IMR-90 (cell line): ENCODE results near the gene DLL1. TPM values are rescaled to one million over a fixed set of nuclear protein-coding genes. Genes with fewer than 3 reads are reported as not detected.

Source experiments
- ATAC-seq: fragments of 200-7000 bp; cut with Tn5 transposase; 2 replicates; pipeline ENCODE4 v1.9.1; 2020; ENCODE audit warnings: low read depth, mild to moderate bottlenecking, moderate library complexity
- BruUV-seq: library from RNA; stranded (reverse); fragments of 400-500 nt; replicated peaks from 2 replicates; lab custom pipeline; 2021; lab: Mats Ljungman, UMichigan
- CTCF ChIA-PET: fragments of 300-600 bp; formaldehyde crosslinking; extraction: SDS; loops from one replicate; lab custom pipeline; 2021; ENCODE audit warnings: antibody characterized with exemption; lab: Yijun Ruan, JAX
- POLR2A ChIA-PET: fragments of 300-600 bp; sonication (Branson Sonifier 250); formaldehyde crosslinking; loops from one replicate; lab custom pipeline; 2022; ENCODE audit warnings: antibody characterized with exemption; ENCODE audit not compliant: unreplicated experiment; lab: Charles Lee
- DNase-seq: peaks from one replicate; pipeline ENCODE4 v3.0.0; 2013
- H2AFZ ChIP-seq: replicated peaks from 2 replicates; pipeline ENCODE3; 2013; ENCODE audit warnings: low read length, mild to moderate bottlenecking; ENCODE audit not compliant: poor library complexity
- H2AK5ac ChIP-seq: 2 replicates; pipeline ENCODE4 v1.6.1; 2013; ENCODE audit warnings: low read depth, low read length, inconsistent platforms
- H2AK9ac ChIP-seq: replicated peaks from 2 replicates; pipeline ENCODE3; 2013; ENCODE audit warnings: mild to moderate bottlenecking, low read depth, low read length, moderate library complexity; ENCODE audit not compliant: poor library complexity
- H2BK120ac ChIP-seq: 2 replicates; pipeline ENCODE4 v1.6.1; 2013; ENCODE audit warnings: low read depth, low read length, inconsistent platforms
- H2BK15ac ChIP-seq: 3 replicates; pipeline ENCODE4 v1.6.1; 2013; ENCODE audit warnings: low read depth, low read length, inconsistent platforms
- H2BK20ac ChIP-seq: 2 replicates; pipeline ENCODE4 v1.6.1; 2013; ENCODE audit warnings: low read depth, mild to moderate bottlenecking, inconsistent platforms, low read length, moderate library complexity
- H2BK5ac ChIP-seq: 2 replicates; pipeline ENCODE4 v1.6.1; 2013; ENCODE audit warnings: mild to moderate bottlenecking, low read depth, low read length, inconsistent platforms; ENCODE audit not compliant: poor library complexity, severe bottlenecking
- H3K14ac ChIP-seq: replicated peaks from 2 replicates; pipeline ENCODE4 v1.6.1; 2013; ENCODE audit warnings: low read depth, low read length, inconsistent platforms
- H3K18ac ChIP-seq: 2 replicates; pipeline ENCODE4 v1.6.1; 2013; ENCODE audit warnings: low read depth, low read length, control low read depth
- H3K23ac ChIP-seq: 2 replicates; pipeline ENCODE4 v1.6.1; 2013; ENCODE audit warnings: low read depth, low read length, inconsistent platforms
- H3K27ac ChIP-seq: 2 replicates; pipeline ENCODE4 v1.5.1; 2013; ENCODE audit warnings: mild to moderate bottlenecking, control low read depth, low read length; ENCODE audit not compliant: insufficient read depth
- H3K27me3 ChIP-seq: 2 replicates; pipeline ENCODE4 v1.6.1; 2013; ENCODE audit warnings: low read length; ENCODE audit not compliant: control insufficient read depth, insufficient read depth
- H3K36me3 ChIP-seq: 2 replicates; pipeline ENCODE4 v1.6.1; 2013; ENCODE audit warnings: low read length, mixed read lengths; ENCODE audit not compliant: control insufficient read depth, insufficient read depth
- H3K4ac ChIP-seq: 2 replicates; pipeline ENCODE4 v1.6.1; 2013; ENCODE audit warnings: low read depth, low read length, inconsistent platforms
- H3K4me1 ChIP-seq: 2 replicates; pipeline ENCODE4 v1.6.1; 2013; ENCODE audit warnings: low read length, mixed read lengths; ENCODE audit not compliant: control insufficient read depth, insufficient read depth
- H3K4me2 ChIP-seq: 2 replicates; pipeline ENCODE4 v1.6.1; 2013; ENCODE audit warnings: low read depth, mild to moderate bottlenecking, control low read depth, low read length, moderate library complexity
- H3K4me3 ChIP-seq: 2 replicates; pipeline ENCODE4 v1.5.1; 2013; ENCODE audit warnings: low read depth, mild to moderate bottlenecking, control low read depth, low read length, moderate library complexity; ENCODE audit not compliant: insufficient read depth
- H3K56ac ChIP-seq: 2 replicates; pipeline ENCODE4 v1.6.1; 2013; ENCODE audit warnings: low read length, inconsistent platforms; ENCODE audit not compliant: insufficient read depth; ENCODE audit errors: extremely low read depth
- H3K79me1 ChIP-seq, 2 experiments: 2 replicates each; pipeline ENCODE4 v1.6.1; 2013; ENCODE audit warnings: low read length in 2 of 2, inconsistent platforms in 1 of 2, low read depth in 1 of 2
- H3K9ac ChIP-seq: 2 replicates; pipeline ENCODE4 v1.6.1; 2013; ENCODE audit warnings: low read depth, low read length, control low read depth
- H3K9me1 ChIP-seq: 2 replicates; pipeline ENCODE4 v1.6.1; 2013; ENCODE audit warnings: low read length, inconsistent platforms; ENCODE audit not compliant: insufficient read depth
- H3K9me3 ChIP-seq: 2 replicates; pipeline ENCODE4 v1.6.1; 2013; ENCODE audit warnings: low read length; ENCODE audit not compliant: control insufficient read depth, insufficient read depth
- H4K20me1 ChIP-seq: 2 replicates; pipeline ENCODE4 v1.6.1; 2013; ENCODE audit warnings: low read length, inconsistent platforms; ENCODE audit not compliant: insufficient read depth
- H4K5ac ChIP-seq: 2 replicates; pipeline ENCODE4 v1.6.1; 2013; ENCODE audit warnings: mild to moderate bottlenecking, low read depth, low read length, control low read depth
- H4K8ac ChIP-seq, 2 experiments: 2 replicates each; pipeline ENCODE4 v1.6.1; 2013; ENCODE audit warnings: low read depth in 2 of 2, low read length in 2 of 2, control low read depth in 1 of 2, inconsistent platforms in 1 of 2
- H4K91ac ChIP-seq: 2 replicates; pipeline ENCODE4 v1.6.1; 2013; ENCODE audit warnings: low read depth, low read length, inconsistent platforms; ENCODE audit not compliant: insufficient read depth
- BHLHE40 ChIP-seq: fragments of 150-350 bp; IDR thresholded peaks from 2 replicates; pipeline ENCODE4 v1.6.1; 2016; ENCODE audit warnings: mild to moderate bottlenecking, low read depth, low read length
- CEBPB ChIP-seq: IDR thresholded peaks from 2 replicates; pipeline ENCODE4 v1.6.1; 2012; ENCODE audit warnings: low read depth, low read length, improper control_type of control experiment
- CHD1 ChIP-seq: IDR thresholded peaks from 2 replicates; pipeline ENCODE4 v1.6.1; 2012; ENCODE audit warnings: low read depth, low read length, improper control_type of control experiment
- CTCF ChIP-seq: conservative IDR thresholded peaks from 2 replicates; pipeline ENCODE4 v1.5.1; 2012; ENCODE audit warnings: mild to moderate bottlenecking, low read depth, low read length, improper control_type of control experiment
- ELK1 ChIP-seq: fragments of 150-350 bp; IDR thresholded peaks from 2 replicates; pipeline ENCODE4 v1.6.1; 2016; ENCODE audit warnings: low read depth, mild to moderate bottlenecking, low read length, moderate library complexity, borderline replicate concordance
- FOS ChIP-seq: fragments of 150-350 bp; IDR thresholded peaks from 2 replicates; pipeline ENCODE4 v1.6.1; 2016; ENCODE audit warnings: low read depth, low read length
- RCOR1 ChIP-seq: IDR thresholded peaks from 2 replicates; pipeline ENCODE4 v1.6.1; 2012; ENCODE audit warnings: mild to moderate bottlenecking, low read length, improper control_type of control experiment; ENCODE audit not compliant: insufficient replicate concordance
- SMC3 ChIP-seq: fragments of 150-350 bp; IDR thresholded peaks from 2 replicates; pipeline ENCODE4 v1.6.1; 2016; ENCODE audit warnings: low read depth, mild to moderate bottlenecking, antibody characterized with exemption, low read length, moderate library complexity
- WGBS, 2 experiments: methylation state at CpG; one replicate each; pipeline versions ENCODE4 v1.1.5 to v1.1.7; 2013; ENCODE audit warnings: missing lambda C conversion rate in 2 of 2; ENCODE audit not compliant: insufficient read length in 1 of 2; ENCODE audit errors: extremely low coverage in 2 of 2; 5-methylcytosine and 5-hydroxymethylcytosine counted together
- dilution Hi-C: fragments of 300-500 bp; cut with HindIII; formaldehyde crosslinking; loops from one replicate; pipeline ENCODE4 v1.14.3; 2018; ENCODE audit warnings: low sequenced_read_pairs; ENCODE audit not compliant: unreplicated experiment
- in situ Hi-C: fragments of 300-500 bp; cut with MboI; formaldehyde crosslinking; loops from 3 replicates; pipeline ENCODE4 v1.14.3; 2019; ENCODE audit warnings: low sequenced_read_pairs, inconsistent platforms, mixed read lengths
- intact Hi-C: fragments of 100-400 bp; cut with micrococcal nuclease; formaldehyde crosslinking; loops from 2 replicates; pipeline ENCODE4 v1.10.0; 2022
- polyA plus RNA-seq, 3 experiments: library from polyadenylated mRNA; depleted of rRNA; stranded (reverse); fragments of >200 nt; gene quantifications; 2 replicates each; pipeline ENCODE4 v1.2.3, GENCODE V29; 2012; ENCODE audit warnings: low replicate concordance in 1 of 3
- total RNA-seq: library from RNA; depleted of rRNA; stranded (reverse); fragments of >200 nt; gene quantifications from 2 replicates; pipeline ENCODE4 v1.2.3, GENCODE V29; 2012

The DLL1 gene
- total and polyA plus RNA-seq, 2 of the 4 experiments (the other 2 are of a cell fraction): under 0.01 to 0.31 TPM

- intact Hi-C loops (no loop called here), dilution Hi-C loops (no loop called here)
- peaks cover 70% of the 10 kb centered on the region for H3K27me3 ChIP-seq
Observed at GRCh38 chr6:170288852-170289179, 2.1 kb downstream of the DLL1 start.

More at GRCh38 chr6:170288852-170289179, 2.1 kb downstream of the DLL1 start:
- no peak for ATAC-seq
- BruUV-seq: no TSS peak
- H3K9ac ChIP-seq: no peak overlapping the region
- no peak overlapping the region for H3K56ac ChIP-seq
- POLR2A ChIA-PET: no interaction called here
- no peaks in the 10 kb centered on the region for H4K20me1 ChIP-seq
- TF ChIP-seq CHD1 (no peak), FOS (no peak), ELK1 (no peak), CEBPB (no peak), CTCF (no peak), BHLHE40 (no peak), SMC3 (no peak), RCOR1 (no peak)
- no peak overlapping the region for H3K4me3 ChIP-seq
- H3K27ac ChIP-seq: no peak overlapping the region
- no peak overlapping the region for H3K23ac ChIP-seq
- no peak overlapping the region for H3K14ac ChIP-seq
- H2BK15ac ChIP-seq: no peak overlapping the region
- no peak overlapping the region for H2BK5ac ChIP-seq
- no peak overlapping the region for H3K18ac ChIP-seq
- H3K79me1 ChIP-seq: no peaks in the 10 kb centered on the region
- no peak overlapping the region for H3K4me2 ChIP-seq
- H3K9me3 ChIP-seq: no peaks in the 10 kb centered on the region
- H2BK20ac ChIP-seq: no peak overlapping the region
- no peak overlapping the region for H2AK9ac ChIP-seq
- H2BK120ac ChIP-seq: no peak overlapping the region
- no peak overlapping the region for H4K8ac ChIP-seq
- peak overlapping the region; percentile 41 for H2AFZ ChIP-seq
- no CpG with 5 or more reads among the region's 16 CpGs for WGBS, 2 experiments
- in situ Hi-C loops: no loop called here
- CTCF ChIA-PET: no interaction called here
- no peak overlapping the region for H3K4ac ChIP-seq
- no peak overlapping the region for H2AK5ac ChIP-seq
- H3K4me1 ChIP-seq: no peaks in the 10 kb centered on the region; the same call in 1 of the 2 replicates
- no peak overlapping the region for H4K5ac ChIP-seq
- no peak overlapping the region for H4K91ac ChIP-seq
- DNase-seq: no peak
- H3K36me3 ChIP-seq: no peaks in the 10 kb centered on the region
- no peaks in the 10 kb centered on the region; the same call in 1 of the 2 replicates for H3K9me1 ChIP-seq
